ENCODE data around the gene RACK1. TPM values are rescaled to one million over a fixed set of nuclear protein-coding genes. Genes with fewer than 3 reads are reported as not detected.
A peak's percentile ranks its signal among the peaks of the same experiment; 100 is the strongest.

RACK1 gene
- total and polyA plus RNA-seq, 2 of the 13 experiments (the other 11 are each of a cell fraction or from before 2014, with no cell fraction given): 2,514 to 6,141 TPM

DNA sequence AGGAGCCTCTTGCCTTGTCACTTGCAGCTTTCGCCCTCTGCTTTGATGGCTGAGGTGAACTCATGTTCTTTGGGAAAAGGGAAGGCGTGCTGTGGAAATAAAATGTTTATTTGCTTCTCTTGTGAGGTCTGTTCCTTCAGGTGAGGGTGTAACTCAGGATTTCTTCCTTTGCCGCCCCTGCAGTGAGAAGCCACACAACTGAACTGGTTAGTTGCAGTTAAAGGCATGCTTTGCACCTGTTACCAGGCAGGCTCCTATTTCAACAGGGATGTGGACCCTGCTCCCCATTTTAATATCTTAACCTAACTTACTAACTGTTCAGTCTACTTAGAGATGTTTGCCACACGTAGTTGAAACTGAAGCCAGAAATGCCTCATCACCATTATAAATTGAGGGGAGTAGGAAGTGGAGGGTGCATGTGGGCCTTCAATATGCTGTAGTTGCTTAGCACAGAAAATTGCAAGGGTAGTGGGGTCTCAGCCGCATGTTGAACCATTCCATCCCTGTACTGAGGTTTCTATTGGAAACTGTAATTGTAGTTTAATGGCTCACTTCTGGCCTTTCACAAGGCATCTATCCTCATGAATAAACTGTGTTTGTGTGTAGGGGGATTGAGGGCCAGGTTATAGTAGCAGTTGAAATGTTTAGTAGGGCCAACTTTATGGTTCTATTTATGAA, 7.9 kb downstream of the RACK1 start (continued):
- TF ChIP-seq, protein P1, sequence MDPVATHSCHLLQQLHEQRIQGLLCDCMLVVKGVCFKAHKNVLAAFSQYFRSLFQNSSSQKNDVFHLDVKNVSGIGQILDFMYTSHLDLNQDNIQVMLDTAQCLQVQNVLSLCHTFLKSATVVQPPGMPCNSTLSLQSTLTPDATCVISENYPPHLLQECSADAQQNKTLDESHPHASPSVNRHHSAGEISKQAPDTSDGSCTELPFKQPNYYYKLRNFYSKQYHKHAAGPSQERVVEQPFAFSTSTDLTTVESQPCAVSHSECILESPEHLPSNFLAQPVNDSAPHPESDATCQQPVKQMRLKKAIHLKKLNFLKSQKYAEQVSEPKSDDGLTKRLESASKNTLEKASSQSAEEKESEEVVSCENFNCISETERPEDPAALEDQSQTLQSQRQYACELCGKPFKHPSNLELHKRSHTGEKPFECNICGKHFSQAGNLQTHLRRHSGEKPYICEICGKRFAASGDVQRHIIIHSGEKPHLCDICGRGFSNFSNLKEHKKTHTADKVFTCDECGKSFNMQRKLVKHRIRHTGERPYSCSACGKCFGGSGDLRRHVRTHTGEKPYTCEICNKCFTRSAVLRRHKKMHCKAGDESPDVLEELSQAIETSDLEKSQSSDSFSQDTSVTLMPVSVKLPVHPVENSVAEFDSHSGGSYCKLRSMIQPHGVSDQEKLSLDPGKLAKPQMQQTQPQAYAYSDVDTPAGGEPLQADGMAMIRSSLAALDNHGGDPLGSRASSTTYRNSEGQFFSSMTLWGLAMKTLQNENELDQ (CRISPR knock-in tag; IDR thresholded peaks at IDR 0.05; ENCODE audit: borderline replicate concordance): no peak
- TF ChIP-seq ZFP82 (CRISPR knock-in tag; IDR thresholded peaks at IDR 0.05; ENCODE audit: borderline replicate concordance): no peak
- TF ChIP-seq SP2 (CRISPR knock-in tag; IDR thresholded peaks at IDR 0.05): no peak
- TF ChIP-seq, protein P2, sequence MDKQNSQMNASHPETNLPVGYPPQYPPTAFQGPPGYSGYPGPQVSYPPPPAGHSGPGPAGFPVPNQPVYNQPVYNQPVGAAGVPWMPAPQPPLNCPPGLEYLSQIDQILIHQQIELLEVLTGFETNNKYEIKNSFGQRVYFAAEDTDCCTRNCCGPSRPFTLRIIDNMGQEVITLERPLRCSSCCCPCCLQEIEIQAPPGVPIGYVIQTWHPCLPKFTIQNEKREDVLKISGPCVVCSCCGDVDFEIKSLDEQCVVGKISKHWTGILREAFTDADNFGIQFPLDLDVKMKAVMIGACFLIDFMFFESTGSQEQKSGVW (CRISPR knock-in tag; IDR thresholded peaks at IDR 0.05; ENCODE audit: borderline replicate concordance): no peak
- TF ChIP-seq ZNF776 (CRISPR knock-in tag; IDR thresholded peaks at IDR 0.05): no peak
- TF ChIP-seq, protein P3, sequence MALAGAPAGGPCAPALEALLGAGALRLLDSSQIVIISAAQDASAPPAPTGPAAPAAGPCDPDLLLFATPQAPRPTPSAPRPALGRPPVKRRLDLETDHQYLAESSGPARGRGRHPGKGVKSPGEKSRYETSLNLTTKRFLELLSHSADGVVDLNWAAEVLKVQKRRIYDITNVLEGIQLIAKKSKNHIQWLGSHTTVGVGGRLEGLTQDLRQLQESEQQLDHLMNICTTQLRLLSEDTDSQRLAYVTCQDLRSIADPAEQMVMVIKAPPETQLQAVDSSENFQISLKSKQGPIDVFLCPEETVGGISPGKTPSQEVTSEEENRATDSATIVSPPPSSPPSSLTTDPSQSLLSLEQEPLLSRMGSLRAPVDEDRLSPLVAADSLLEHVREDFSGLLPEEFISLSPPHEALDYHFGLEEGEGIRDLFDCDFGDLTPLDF (CRISPR knock-in tag; IDR thresholded peaks at IDR 0.05): no peak
- TF ChIP-seq, protein P4, sequence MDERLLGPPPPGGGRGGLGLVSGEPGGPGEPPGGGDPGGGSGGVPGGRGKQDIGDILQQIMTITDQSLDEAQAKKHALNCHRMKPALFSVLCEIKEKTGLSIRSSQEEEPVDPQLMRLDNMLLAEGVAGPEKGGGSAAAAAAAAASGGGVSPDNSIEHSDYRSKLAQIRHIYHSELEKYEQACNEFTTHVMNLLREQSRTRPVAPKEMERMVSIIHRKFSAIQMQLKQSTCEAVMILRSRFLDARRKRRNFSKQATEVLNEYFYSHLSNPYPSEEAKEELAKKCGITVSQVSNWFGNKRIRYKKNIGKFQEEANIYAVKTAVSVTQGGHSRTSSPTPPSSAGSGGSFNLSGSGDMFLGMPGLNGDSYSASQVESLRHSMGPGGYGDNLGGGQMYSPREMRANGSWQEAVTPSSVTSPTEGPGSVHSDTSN (CRISPR knock-in tag; IDR thresholded peaks at IDR 0.05): no peak
- no peak for TF ChIP-seq JUND (CRISPR knock-in tag; IDR thresholded peaks at IDR 0.05)
- TF ChIP-seq, protein P5, sequence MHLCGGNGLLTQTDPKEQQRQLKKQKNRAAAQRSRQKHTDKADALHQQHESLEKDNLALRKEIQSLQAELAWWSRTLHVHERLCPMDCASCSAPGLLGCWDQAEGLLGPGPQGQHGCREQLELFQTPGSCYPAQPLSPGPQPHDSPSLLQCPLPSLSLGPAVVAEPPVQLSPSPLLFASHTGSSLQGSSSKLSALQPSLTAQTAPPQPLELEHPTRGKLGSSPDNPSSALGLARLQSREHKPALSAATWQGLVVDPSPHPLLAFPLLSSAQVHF (CRISPR knock-in tag; IDR thresholded peaks at IDR 0.05): no peak
- TF ChIP-seq POLR2AphosphoS5 (IDR thresholded peaks at IDR 0.05; ENCODE audit: low read depth, low read length): peak; percentile 66
- TF ChIP-seq ZNF430 (CRISPR knock-in tag; IDR thresholded peaks at IDR 0.05): no peak
- TF ChIP-seq ATAD3A (CRISPR knock-in tag; IDR thresholded peaks at IDR 0.05): no peak
- no peak for TF ChIP-seq TMF1 (CRISPR knock-in tag; IDR thresholded peaks at IDR 0.05; ENCODE audit: low read depth)
- TF ChIP-seq ZNF10 (CRISPR knock-in tag; IDR thresholded peaks at IDR 0.05; ENCODE audit: borderline replicate concordance, low read depth): no peak
- TF ChIP-seq, protein P6, sequence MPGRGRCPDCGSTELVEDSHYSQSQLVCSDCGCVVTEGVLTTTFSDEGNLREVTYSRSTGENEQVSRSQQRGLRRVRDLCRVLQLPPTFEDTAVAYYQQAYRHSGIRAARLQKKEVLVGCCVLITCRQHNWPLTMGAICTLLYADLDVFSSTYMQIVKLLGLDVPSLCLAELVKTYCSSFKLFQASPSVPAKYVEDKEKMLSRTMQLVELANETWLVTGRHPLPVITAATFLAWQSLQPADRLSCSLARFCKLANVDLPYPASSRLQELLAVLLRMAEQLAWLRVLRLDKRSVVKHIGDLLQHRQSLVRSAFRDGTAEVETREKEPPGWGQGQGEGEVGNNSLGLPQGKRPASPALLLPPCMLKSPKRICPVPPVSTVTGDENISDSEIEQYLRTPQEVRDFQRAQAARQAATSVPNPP (CRISPR knock-in tag; IDR thresholded peaks at IDR 0.05): 0 out of 2 replicates have a peak, but pooled peaks have one; percentile 34
- TF ChIP-seq, protein P7, sequence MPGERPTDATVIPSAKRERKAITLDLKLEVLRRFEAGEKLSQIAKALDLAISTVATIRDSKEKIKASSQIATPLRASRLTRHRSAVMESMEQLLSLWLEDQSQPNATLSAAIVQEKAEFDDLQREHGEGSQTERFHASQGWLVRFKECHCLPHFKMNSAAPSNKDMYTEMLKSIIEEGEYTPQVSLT (CRISPR knock-in tag; IDR thresholded peaks at IDR 0.05; ENCODE audit: borderline replicate concordance, low read depth): no peak
- TF ChIP-seq ZIK1 (CRISPR knock-in tag; IDR thresholded peaks at IDR 0.05; ENCODE audit: borderline replicate concordance, low read depth): no peak
- 0 out of 2 replicates have a peak, but pooled peaks have one; percentile 49 for TF ChIP-seq FIP1L1 (IDR thresholded peaks at IDR 0.05; ENCODE audit: borderline replicate concordance, insufficient read depth, low read depth, low read length)

Data from HepG2 (cell line).